Tongue (tissue), 2 donors: ENCODE measurements around the gene ACKR4. TPM values are rescaled to one million over a fixed set of nuclear protein-coding genes. Genes with fewer than 3 reads are reported as not detected.

ENCODE experiments used
- DNase-seq: peaks from one replicate; pipeline ENCODE4 v3.0.0-alpha.2; 2015
- total RNA-seq: library from RNA; depleted of rRNA; stranded (reverse); fragments of >200 nt; gene quantifications from one replicate; pipeline ENCODE4 v1.2.3, GENCODE V29; 2014

The ACKR4 gene
- total RNA-seq, 1 donor from 2014 or later, result 6.6 TPM

DNA sequence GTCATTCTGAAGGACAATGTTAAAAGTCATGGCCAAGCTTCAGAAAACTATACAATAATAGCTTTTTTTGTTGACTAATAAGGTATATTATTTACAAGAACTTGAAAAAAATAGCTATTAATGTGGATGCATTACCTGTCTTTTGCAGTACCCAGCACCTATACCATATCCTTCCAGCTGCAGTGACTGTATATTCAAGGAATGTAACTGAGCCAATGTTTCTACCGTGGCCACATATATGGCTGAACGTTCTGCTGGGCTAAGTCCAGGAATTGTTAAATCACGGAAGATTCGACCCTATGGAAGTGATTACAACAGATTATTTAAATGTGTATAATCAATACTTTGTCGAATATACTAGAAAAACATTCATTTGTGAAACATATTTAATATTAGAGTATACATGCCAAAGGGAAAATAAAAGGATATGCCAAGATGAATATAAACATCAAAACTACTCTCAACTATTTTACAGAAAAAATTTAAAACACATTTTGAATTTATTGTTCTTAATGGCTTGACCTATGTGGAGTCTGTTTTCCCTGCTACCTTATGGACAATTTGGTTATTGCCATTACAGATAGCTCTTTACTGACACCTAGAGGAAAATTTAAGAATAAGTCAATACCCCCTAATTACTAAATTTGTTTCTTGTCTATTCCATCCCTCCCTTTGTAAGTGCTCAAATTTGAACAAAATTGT lies 44.9 kb downstream of the ACKR4 start:
- peak; percentile 74 for DNase-seq

GRCh38 chr3:132642539-132642847 lies 45.4 kb downstream of the ACKR4 start:
- DNase-seq, result no peak

- DNase-seq, result no peak
These were observed 46.3 kb downstream of the ACKR4 start for GRCh38 chr3:132643366-132643765.

DNA sequence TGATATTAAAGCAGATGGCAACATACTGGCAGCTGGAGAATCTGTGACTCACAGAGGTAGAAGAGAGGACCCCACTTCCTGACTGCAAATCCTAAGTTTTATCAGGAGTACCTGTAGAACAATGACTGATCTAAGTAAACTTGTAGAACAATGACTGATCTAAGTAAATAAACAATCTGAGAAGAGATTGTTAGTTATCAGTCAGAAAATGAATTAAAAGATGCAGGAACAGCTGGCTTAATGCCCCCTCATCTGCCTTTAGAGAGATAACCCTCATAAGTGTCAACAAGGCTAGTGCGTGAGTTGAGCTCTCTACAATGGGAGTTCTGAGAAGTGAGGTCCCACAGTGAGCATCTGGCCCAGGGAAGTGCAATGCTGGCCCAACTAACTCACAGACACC lies 48.0 kb downstream of the ACKR4 start:
- DNase-seq, result no peak

DNA sequence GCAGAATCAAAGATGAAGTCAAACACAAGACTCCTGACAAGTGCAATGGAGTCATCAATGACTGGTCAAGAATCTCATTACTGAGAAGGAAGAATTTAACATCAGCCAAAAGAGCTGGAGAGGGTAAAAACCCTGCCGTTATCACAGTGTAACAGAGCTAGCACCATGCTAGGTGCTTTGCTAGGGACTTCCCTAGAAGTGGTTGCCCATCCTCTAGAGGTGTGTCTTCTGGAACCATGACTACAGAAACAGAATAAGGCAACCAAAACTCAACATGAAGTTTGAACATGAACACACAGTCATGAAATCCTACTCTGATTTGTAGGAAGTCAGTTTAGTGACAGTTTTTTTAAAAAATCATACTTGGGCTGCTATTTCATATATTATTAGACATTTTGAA lies 53.1 kb downstream of the ACKR4 start:
- DNase-seq, result no peak

Other genes starting within 250 kb of the ACKR4 start
- gene DNAJC13, start 179.8 kb upstream of the ACKR4 start, total RNA-seq, result 67.9 TPM
- 28.3 TPM for gene ACAD11, start 62.5 kb downstream of the ACKR4 start, total RNA-seq
- gene UBA5, start 63.1 kb downstream of the ACKR4 start, total RNA-seq, result 63.6 TPM
- 36.7 TPM for gene NPHP3, start 125.1 kb downstream of the ACKR4 start, total RNA-seq